GM23338 (cell line): ENCODE results near the gene SRCIN1.

Source experiments
- CREB1 ChIP-seq: fragments of 250-450 bp; sonication (Bioruptor Pico); IDR thresholded peaks from 2 replicates; pipeline ENCODE4 v1.5.0; 2020; ENCODE audit warnings: low read depth, mild to moderate bottlenecking, moderate library complexity
- EZH2 ChIP-seq: fragments of 200-600 bp; sonication (generic); IDR thresholded peaks from one replicate; pipeline ENCODE4 v1.8.0; 2017; ENCODE audit warnings: antibody characterized with exemption, mild to moderate bottlenecking, low read depth; ENCODE audit not compliant: unreplicated experiment
- EZH2phosphoT487 ChIP-seq: fragments of 200-600 bp; sonication (generic); IDR thresholded peaks from one replicate; pipeline ENCODE4 v1.8.1; 2018; ENCODE audit warnings: antibody characterized with exemption; ENCODE audit not compliant: unreplicated experiment
- JUNB ChIP-seq: IDR thresholded peaks from one replicate; pipeline ENCODE4 v1.6.1; 2016; ENCODE audit warnings: antibody characterized with exemption; ENCODE audit not compliant: unreplicated experiment
- NANOG ChIP-seq: IDR thresholded peaks from 2 replicates; pipeline ENCODE4 v1.6.1; 2016; ENCODE audit warnings: antibody characterized with exemption, borderline replicate concordance
- POLR2AphosphoS5 ChIP-seq: IDR thresholded peaks from 2 replicates; pipeline ENCODE4 v1.6.1; 2016; ENCODE audit warnings: antibody characterized with exemption, low read depth
- ZNF114 ChIP-seq: fragments of 250-450 bp; sonication (Bioruptor Pico); IDR thresholded peaks from 2 replicates; pipeline ENCODE4 v1.5.0; 2020; ENCODE audit warnings: mild to moderate bottlenecking, moderate library complexity
- ZNF331 ChIP-seq: fragments of 250-450 bp; sonication (Bioruptor Pico); IDR thresholded peaks from 2 replicates; pipeline ENCODE4 v1.5.0; 2020; ENCODE audit warnings: low read depth, mild to moderate bottlenecking, moderate library complexity
- TF ChIP-seq, protein P1 (sequence below), 2 experiments: fragments of 200-600 bp in 1 of 2; sonication (generic) in 1 of 2; conservative IDR thresholded peaks; 2 replicates each; pipeline versions ENCODE4 v1.5.1 to v1.6.1; 2016 to 2017; ENCODE audit warnings: antibody characterized with exemption in 2 of 2, low read depth in 2 of 2, mild to moderate bottlenecking in 2 of 2, moderate library complexity in 1 of 2
- TF ChIP-seq, protein P2 (sequence below): IDR thresholded peaks from one replicate; pipeline ENCODE4 v1.6.1; 2018; ENCODE audit warnings: antibody characterized with exemption; ENCODE audit not compliant: unreplicated experiment
- TF ChIP-seq, protein P3 (sequence below): IDR thresholded peaks from 2 replicates; pipeline ENCODE4 v1.6.1; 2016; ENCODE audit warnings: antibody characterized with exemption

DNA sequence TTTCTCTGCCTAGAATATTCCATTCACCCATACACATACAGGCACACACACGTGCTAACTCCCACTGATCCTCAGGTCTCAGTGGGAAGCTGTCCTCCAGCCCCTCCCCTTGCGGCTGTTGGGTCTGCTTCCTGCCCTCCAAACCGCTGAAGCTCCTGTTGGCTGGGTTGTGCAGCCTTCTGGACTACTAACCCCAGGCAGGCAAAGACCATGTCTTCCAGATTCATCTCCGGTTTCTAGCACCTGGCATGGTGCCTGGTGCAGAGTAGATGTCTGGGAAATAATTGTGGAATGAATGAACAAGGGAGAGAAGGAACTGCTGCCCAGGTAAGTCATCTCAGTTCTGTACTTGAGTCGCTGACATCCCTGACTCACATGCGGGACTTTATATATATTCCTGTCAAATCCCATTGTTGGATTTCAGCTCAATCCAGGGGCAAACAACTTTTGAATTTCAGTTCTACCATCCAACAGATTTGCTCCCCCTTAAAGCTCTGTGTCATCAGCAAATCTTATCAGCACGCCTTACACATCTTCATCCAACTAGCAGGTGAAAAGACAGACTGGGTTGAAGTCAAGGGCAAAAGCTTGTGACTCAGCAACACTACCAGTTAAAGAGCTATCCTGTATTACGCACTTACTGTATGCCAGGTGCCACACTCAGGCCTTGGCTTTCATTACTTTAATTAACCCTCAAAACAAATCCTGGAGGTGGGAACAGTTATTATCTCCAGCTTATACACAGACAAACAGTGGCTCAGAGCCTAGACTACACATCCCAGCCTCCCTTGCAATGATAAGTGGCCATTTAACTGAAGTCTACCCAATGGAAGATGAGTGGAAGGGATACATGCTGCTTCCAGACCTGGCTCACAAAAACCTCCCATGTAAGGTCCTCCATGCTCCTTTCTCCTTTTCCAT lies 51.1 kb downstream of the SRCIN1 start:
- TF ChIP-seq, protein P1, sequence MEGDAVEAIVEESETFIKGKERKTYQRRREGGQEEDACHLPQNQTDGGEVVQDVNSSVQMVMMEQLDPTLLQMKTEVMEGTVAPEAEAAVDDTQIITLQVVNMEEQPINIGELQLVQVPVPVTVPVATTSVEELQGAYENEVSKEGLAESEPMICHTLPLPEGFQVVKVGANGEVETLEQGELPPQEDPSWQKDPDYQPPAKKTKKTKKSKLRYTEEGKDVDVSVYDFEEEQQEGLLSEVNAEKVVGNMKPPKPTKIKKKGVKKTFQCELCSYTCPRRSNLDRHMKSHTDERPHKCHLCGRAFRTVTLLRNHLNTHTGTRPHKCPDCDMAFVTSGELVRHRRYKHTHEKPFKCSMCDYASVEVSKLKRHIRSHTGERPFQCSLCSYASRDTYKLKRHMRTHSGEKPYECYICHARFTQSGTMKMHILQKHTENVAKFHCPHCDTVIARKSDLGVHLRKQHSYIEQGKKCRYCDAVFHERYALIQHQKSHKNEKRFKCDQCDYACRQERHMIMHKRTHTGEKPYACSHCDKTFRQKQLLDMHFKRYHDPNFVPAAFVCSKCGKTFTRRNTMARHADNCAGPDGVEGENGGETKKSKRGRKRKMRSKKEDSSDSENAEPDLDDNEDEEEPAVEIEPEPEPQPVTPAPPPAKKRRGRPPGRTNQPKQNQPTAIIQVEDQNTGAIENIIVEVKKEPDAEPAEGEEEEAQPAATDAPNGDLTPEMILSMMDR (conservative IDR thresholded peaks at IDR 0.05; ENCODE audit: low read depth in 2 of 2), result no peak
- no peak for TF ChIP-seq POLR2AphosphoS5
- no peak for TF ChIP-seq NANOG
- no peak for TF ChIP-seq EZH2
- no peak for TF ChIP-seq EZH2phosphoT487
- TF ChIP-seq CREB1 (CRISPR knock-in tag), result no peak
- TF ChIP-seq JUNB, result no peak
- TF ChIP-seq, protein P2, sequence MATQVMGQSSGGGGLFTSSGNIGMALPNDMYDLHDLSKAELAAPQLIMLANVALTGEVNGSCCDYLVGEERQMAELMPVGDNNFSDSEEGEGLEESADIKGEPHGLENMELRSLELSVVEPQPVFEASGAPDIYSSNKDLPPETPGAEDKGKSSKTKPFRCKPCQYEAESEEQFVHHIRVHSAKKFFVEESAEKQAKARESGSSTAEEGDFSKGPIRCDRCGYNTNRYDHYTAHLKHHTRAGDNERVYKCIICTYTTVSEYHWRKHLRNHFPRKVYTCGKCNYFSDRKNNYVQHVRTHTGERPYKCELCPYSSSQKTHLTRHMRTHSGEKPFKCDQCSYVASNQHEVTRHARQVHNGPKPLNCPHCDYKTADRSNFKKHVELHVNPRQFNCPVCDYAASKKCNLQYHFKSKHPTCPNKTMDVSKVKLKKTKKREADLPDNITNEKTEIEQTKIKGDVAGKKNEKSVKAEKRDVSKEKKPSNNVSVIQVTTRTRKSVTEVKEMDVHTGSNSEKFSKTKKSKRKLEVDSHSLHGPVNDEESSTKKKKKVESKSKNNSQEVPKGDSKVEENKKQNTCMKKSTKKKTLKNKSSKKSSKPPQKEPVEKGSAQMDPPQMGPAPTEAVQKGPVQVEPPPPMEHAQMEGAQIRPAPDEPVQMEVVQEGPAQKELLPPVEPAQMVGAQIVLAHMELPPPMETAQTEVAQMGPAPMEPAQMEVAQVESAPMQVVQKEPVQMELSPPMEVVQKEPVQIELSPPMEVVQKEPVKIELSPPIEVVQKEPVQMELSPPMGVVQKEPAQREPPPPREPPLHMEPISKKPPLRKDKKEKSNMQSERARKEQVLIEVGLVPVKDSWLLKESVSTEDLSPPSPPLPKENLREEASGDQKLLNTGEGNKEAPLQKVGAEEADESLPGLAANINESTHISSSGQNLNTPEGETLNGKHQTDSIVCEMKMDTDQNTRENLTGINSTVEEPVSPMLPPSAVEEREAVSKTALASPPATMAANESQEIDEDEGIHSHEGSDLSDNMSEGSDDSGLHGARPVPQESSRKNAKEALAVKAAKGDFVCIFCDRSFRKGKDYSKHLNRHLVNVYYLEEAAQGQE, result no peak
- TF ChIP-seq ZNF114 (CRISPR knock-in tag), result no peak
- TF ChIP-seq, protein P3, sequence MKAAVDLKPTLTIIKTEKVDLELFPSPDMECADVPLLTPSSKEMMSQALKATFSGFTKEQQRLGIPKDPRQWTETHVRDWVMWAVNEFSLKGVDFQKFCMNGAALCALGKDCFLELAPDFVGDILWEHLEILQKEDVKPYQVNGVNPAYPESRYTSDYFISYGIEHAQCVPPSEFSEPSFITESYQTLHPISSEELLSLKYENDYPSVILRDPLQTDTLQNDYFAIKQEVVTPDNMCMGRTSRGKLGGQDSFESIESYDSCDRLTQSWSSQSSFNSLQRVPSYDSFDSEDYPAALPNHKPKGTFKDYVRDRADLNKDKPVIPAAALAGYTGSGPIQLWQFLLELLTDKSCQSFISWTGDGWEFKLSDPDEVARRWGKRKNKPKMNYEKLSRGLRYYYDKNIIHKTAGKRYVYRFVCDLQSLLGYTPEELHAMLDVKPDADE, result no peak
- no peak for TF ChIP-seq ZNF331 (CRISPR knock-in tag)
